H1 (cell line): ENCODE data around the gene FGFBP2. TPM values are rescaled to one million over a fixed set of nuclear protein-coding genes. Genes with fewer than 3 reads are reported as not detected.
A peak's percentile ranks its signal among the peaks of the same experiment; 100 is the strongest.

ENCODE experiments used
- CTCF ChIA-PET: fragments of 300-600 bp; sonication (Branson Sonifier 250); formaldehyde crosslinking; loops from one replicate; lab custom pipeline; 2021; ENCODE audit not compliant: partially characterized antibody; lab: Charles Lee
- POLR2A ChIA-PET: fragments of 300-600 bp; sonication (Branson Sonifier 250); formaldehyde crosslinking; loops from one replicate; lab custom pipeline; 2021; ENCODE audit warnings: inconsistent platforms; ENCODE audit not compliant: partially characterized antibody; lab: Charles Lee
- DNase-seq, 2 experiments: peaks; one replicate each; pipeline versions ENCODE4 v3.0.0 to v3.0.0-alpha.2; 2010 to 2022; ENCODE audit warnings: low spot score in 2 of 2, low read depth in 1 of 2, mixed read lengths in 1 of 2
- FAIRE-seq: peaks from 2 replicates; lab custom pipeline; 2011; peaks lifted over from hg19 to GRCh38; lab: Jason Lieb, UNC
- H2AFZ ChIP-seq: 2 replicates; pipeline ENCODE4 v1.8.1; 2012; ENCODE audit warnings: low read length, inconsistent platforms
- H2AK5ac ChIP-seq: 2 replicates; pipeline ENCODE4 v1.6.1; 2013; ENCODE audit warnings: low read depth, low read length
- H2BK120ac ChIP-seq: replicated peaks from 2 replicates; pipeline ENCODE3; 2013; ENCODE audit warnings: low read depth, low read length, inconsistent platforms
- H2BK12ac ChIP-seq: 2 replicates; pipeline ENCODE4 v1.6.1; 2013; ENCODE audit warnings: low read depth, low read length
- H2BK15ac ChIP-seq: 2 replicates; pipeline ENCODE4 v1.6.1; 2013; ENCODE audit warnings: low read length
- H2BK20ac ChIP-seq: 2 replicates; pipeline ENCODE4 v1.6.1; 2013; ENCODE audit warnings: low read length
- H2BK5ac ChIP-seq: 2 replicates; pipeline ENCODE4 v1.6.1; 2013; ENCODE audit warnings: low read depth, low read length
- H3K14ac ChIP-seq: 2 replicates; pipeline ENCODE4 v1.6.1; 2013; ENCODE audit warnings: inconsistent platforms; ENCODE audit not compliant: insufficient read length
- H3K18ac ChIP-seq: 2 replicates; pipeline ENCODE4 v1.6.1; 2013; ENCODE audit warnings: low read length; ENCODE audit errors: extremely low read depth
- H3K23ac ChIP-seq: 2 replicates; pipeline ENCODE4 v1.6.1; 2013; ENCODE audit warnings: inconsistent platforms; ENCODE audit not compliant: insufficient read length
- H3K23me2 ChIP-seq: 2 replicates; pipeline ENCODE4 v1.6.1; 2013; ENCODE audit warnings: low read depth, low read length
- H3K27ac ChIP-seq: 2 replicates; pipeline ENCODE4 v1.6.1; 2011; ENCODE audit warnings: low read depth, low read length, inconsistent platforms
- H3K27me3 ChIP-seq, 4 experiments: replicated peaks in 1 of 4; 1 replicate in 1 of 4; 2 replicates in 3 of 4; pipeline versions ENCODE4 v1.6.1 to v1.8.1; 2011 to 2013; ENCODE audit warnings: low read length in 3 of 4, mild to moderate bottlenecking in 3 of 4, inconsistent platforms in 2 of 4, mixed read lengths in 2 of 4, moderate library complexity in 1 of 4; ENCODE audit not compliant: control insufficient read depth in 3 of 4, insufficient read depth in 3 of 4; ENCODE audit errors: extremely low read depth in 1 of 4
- H3K36me3 ChIP-seq, 4 experiments: 2 replicates each; pipeline versions ENCODE4 v1.6.1 to v1.8.1; 2011 to 2013; ENCODE audit warnings: mild to moderate bottlenecking in 4 of 4, low read length in 3 of 4, moderate library complexity in 2 of 4, control low read depth in 1 of 4, inconsistent platforms in 1 of 4; ENCODE audit not compliant: insufficient read depth in 4 of 4, control insufficient read depth in 2 of 4
- H3K4ac ChIP-seq: replicated peaks from 2 replicates; pipeline ENCODE3; 2013; ENCODE audit warnings: low read length, low read depth, mixed read lengths, inconsistent platforms; ENCODE audit not compliant: insufficient read length
- H3K4me1 ChIP-seq, 4 experiments: replicated peaks in 1 of 4; 1 replicate in 1 of 4; 2 replicates in 3 of 4; pipeline versions ENCODE4 v1.6.1 to v1.8.1; 2011 to 2013; ENCODE audit warnings: low read length in 3 of 4, inconsistent platforms in 2 of 4, mixed read lengths in 1 of 4; ENCODE audit not compliant: insufficient read depth in 4 of 4, control insufficient read depth in 3 of 4
- H3K4me2 ChIP-seq, 2 experiments: 2 replicates each; pipeline versions ENCODE4 v1.6.1 to v1.8.1; 2011 to 2013; ENCODE audit warnings: low read depth in 2 of 2, low read length in 2 of 2, control low read depth in 1 of 2, inconsistent platforms in 1 of 2, mild to moderate bottlenecking in 1 of 2; ENCODE audit not compliant: insufficient read depth in 1 of 2
- H3K4me3 ChIP-seq, 4 experiments: fragments of 200-600, 300-600 bp in 1 of 4; sonication (generic), shearing (Covaris generic), sonication (Bioruptor Twin) in 1 of 4; 2 replicates each; pipeline versions ENCODE4 v1.5.1 to v1.8.1; 2011 to 2016; ENCODE audit warnings: low read length in 4 of 4, low read depth in 3 of 4, control low read depth in 2 of 4, inconsistent platforms in 2 of 4, mild to moderate bottlenecking in 2 of 4, mixed read lengths in 1 of 4, moderate library complexity in 1 of 4; ENCODE audit not compliant: insufficient read depth in 2 of 4; ENCODE audit errors: extremely low read depth in 1 of 4
- H3K56ac ChIP-seq: replicated peaks from 2 replicates; pipeline ENCODE3; 2013; ENCODE audit warnings: low read depth, mild to moderate bottlenecking, mixed read lengths, low read length, inconsistent platforms; ENCODE audit not compliant: insufficient read length
- H3K79me1 ChIP-seq: 2 replicates; pipeline ENCODE4 v1.6.1; 2013; ENCODE audit warnings: low read depth, low read length, control low read depth
- H3K79me2 ChIP-seq, 2 experiments: 2 replicates each; pipeline versions ENCODE4 v1.6.1 to v1.8.1; 2012 to 2013; ENCODE audit warnings: low read length in 2 of 2, mild to moderate bottlenecking in 2 of 2, inconsistent platforms in 1 of 2; ENCODE audit not compliant: insufficient read depth in 2 of 2, control insufficient read depth in 1 of 2
- H3K9ac ChIP-seq, 4 experiments: replicated peaks in 1 of 4; 1 replicate in 1 of 4; 2 replicates in 3 of 4; pipeline versions ENCODE4 v1.6.1 to v1.8.1; 2011 to 2013; ENCODE audit warnings: low read depth in 3 of 4, low read length in 3 of 4, control low read depth in 2 of 4, mild to moderate bottlenecking in 2 of 4, moderate library complexity in 2 of 4, inconsistent platforms in 1 of 4; ENCODE audit errors: extremely low read depth in 1 of 4
- H3K9me3 ChIP-seq, 2 experiments: 2 replicates each; pipeline versions ENCODE4 v1.6.1 to v1.8.1; 2012 to 2013; ENCODE audit warnings: mild to moderate bottlenecking in 2 of 2, moderate library complexity in 2 of 2, control low read depth in 1 of 2, inconsistent platforms in 1 of 2, low read depth in 1 of 2, low read length in 1 of 2, mixed read lengths in 1 of 2; ENCODE audit not compliant: insufficient read depth in 2 of 2
- H4K20me1 ChIP-seq, 2 experiments: replicated peaks in 1 of 2; 2 replicates each; pipeline versions ENCODE3 to v1.8.1; 2011 to 2013; ENCODE audit warnings: inconsistent platforms in 2 of 2, low read length in 2 of 2, mild to moderate bottlenecking in 1 of 2; ENCODE audit not compliant: insufficient read depth in 2 of 2, control insufficient read depth in 1 of 2
- H4K5ac ChIP-seq: 2 replicates; pipeline ENCODE4 v1.6.1; 2013; ENCODE audit warnings: low read length, low read depth, mixed read lengths, inconsistent platforms; ENCODE audit not compliant: insufficient read length
- H4K8ac ChIP-seq: 2 replicates; pipeline ENCODE4 v1.8.0; 2013; ENCODE audit warnings: mild to moderate bottlenecking, moderate library complexity, low read length, inconsistent platforms; ENCODE audit not compliant: insufficient read depth; ENCODE audit errors: extremely low read depth
- H4K91ac ChIP-seq: replicated peaks from 2 replicates; pipeline ENCODE3; 2013; ENCODE audit warnings: low read length, mixed read lengths, inconsistent platforms; ENCODE audit not compliant: insufficient read length
- CBX8 ChIP-seq: fragments of 300-800, 300-1000 bp; sonication (generic); IDR thresholded peaks from 2 replicates; pipeline ENCODE4 v1.7.1; 2016; ENCODE audit warnings: low read depth, low read length, borderline replicate concordance
- CHD1 ChIP-seq: IDR thresholded peaks from 2 replicates; pipeline ENCODE4 v1.6.1; 2012; ENCODE audit warnings: low read depth, low read length, improper control_type of control experiment
- CREB1 ChIP-seq: IDR thresholded peaks from 2 replicates; pipeline ENCODE4 v1.6.1; 2012; ENCODE audit warnings: inconsistent platforms
- CTBP2 ChIP-seq: IDR thresholded peaks from 2 replicates; pipeline ENCODE4 v1.7.0; 2011; ENCODE audit warnings: borderline replicate concordance, mild to moderate bottlenecking, moderate library complexity, mixed read lengths, low read length; ENCODE audit not compliant: insufficient read depth, insufficient read length
- HDAC6 ChIP-seq: IDR thresholded peaks from one replicate; pipeline ENCODE4 v1.7.1; 2012; ENCODE audit warnings: low read depth, mild to moderate bottlenecking, inconsistent platforms, low read length, moderate library complexity
- NANOG ChIP-seq: IDR thresholded peaks from 2 replicates; pipeline ENCODE4 v1.6.1; 2011; ENCODE audit warnings: low read length, low read depth, mild to moderate bottlenecking, inconsistent platforms; ENCODE audit not compliant: insufficient read depth, poor library complexity, severe bottlenecking
- SIX5 ChIP-seq: IDR thresholded peaks from 2 replicates; pipeline ENCODE4 v1.6.1; 2011; ENCODE audit warnings: mild to moderate bottlenecking, low read depth, low read length
- TAF7 ChIP-seq: optimal IDR thresholded peaks from 2 replicates; pipeline ENCODE3; 2011; ENCODE audit warnings: low read depth, mild to moderate bottlenecking, inconsistent platforms, low read length, moderate library complexity, borderline replicate concordance
- ZNF274 ChIP-seq: IDR thresholded peaks from 2 replicates; pipeline ENCODE4 v1.7.0; 2012; ENCODE audit warnings: low read length, borderline replicate concordance; ENCODE audit errors: extremely low read depth
- WGBS, 2 experiments: shearing (Covaris generic) in 1 of 2; methylation state at CpG; one replicate each; pipeline versions ENCODE4 v1.1.6 to v1.1.7; 2013 to 2015; ENCODE audit warnings: low lambda C conversion rate in 2 of 2, mixed read lengths in 2 of 2, inconsistent platforms in 1 of 2, low coverage in 1 of 2, missing lambda C conversion rate in 1 of 2; ENCODE audit not compliant: insufficient replicate concordance in 2 of 2, insufficient coverage in 1 of 2, insufficient read length in 1 of 2; ENCODE audit errors: extremely low coverage in 1 of 2, missing lambda C conversion rate in 1 of 2; 5-methylcytosine and 5-hydroxymethylcytosine counted together
- polyA plus RNA-seq, 7 experiments: library from polyadenylated mRNA; depleted of rRNA in 3 of 7; stranded (reverse) in 5 of 7; unstranded in 2 of 7; fragments of >200 nt in 5 of 7; fragments of 200-250 nt in 2 of 7; gene quantifications; 1 replicate in 5 of 7; 2 replicates in 1 of 7; 4 replicates in 1 of 7; pipeline versions ENCODE4 v1.2.1 to v1.2.3, GENCODE V29; 2011 to 2013; ENCODE audit warnings: missing spikeins in 2 of 7, mixed read lengths in 2 of 7
- total RNA-seq: library from RNA; stranded (reverse); fragmentation: NEBNext Ultra II Directional; extraction: Animal tissue kit (Norgen Biotek cat#: 25700); gene quantifications from 2 replicates; pipeline ENCODE4 v1.2.1, GENCODE V29; 2021
- TF ChIP-seq, protein P1 (sequence below): IDR thresholded peaks from 2 replicates; pipeline ENCODE4 v1.6.1; 2012; ENCODE audit warnings: inconsistent platforms

FGFBP2 gene
- total and polyA plus RNA-seq, 2 of the 8 experiments (the other 6 are each of a cell fraction or from before 2014, with no cell fraction given) = 0.15 TPM; not detected in 1

DNA sequence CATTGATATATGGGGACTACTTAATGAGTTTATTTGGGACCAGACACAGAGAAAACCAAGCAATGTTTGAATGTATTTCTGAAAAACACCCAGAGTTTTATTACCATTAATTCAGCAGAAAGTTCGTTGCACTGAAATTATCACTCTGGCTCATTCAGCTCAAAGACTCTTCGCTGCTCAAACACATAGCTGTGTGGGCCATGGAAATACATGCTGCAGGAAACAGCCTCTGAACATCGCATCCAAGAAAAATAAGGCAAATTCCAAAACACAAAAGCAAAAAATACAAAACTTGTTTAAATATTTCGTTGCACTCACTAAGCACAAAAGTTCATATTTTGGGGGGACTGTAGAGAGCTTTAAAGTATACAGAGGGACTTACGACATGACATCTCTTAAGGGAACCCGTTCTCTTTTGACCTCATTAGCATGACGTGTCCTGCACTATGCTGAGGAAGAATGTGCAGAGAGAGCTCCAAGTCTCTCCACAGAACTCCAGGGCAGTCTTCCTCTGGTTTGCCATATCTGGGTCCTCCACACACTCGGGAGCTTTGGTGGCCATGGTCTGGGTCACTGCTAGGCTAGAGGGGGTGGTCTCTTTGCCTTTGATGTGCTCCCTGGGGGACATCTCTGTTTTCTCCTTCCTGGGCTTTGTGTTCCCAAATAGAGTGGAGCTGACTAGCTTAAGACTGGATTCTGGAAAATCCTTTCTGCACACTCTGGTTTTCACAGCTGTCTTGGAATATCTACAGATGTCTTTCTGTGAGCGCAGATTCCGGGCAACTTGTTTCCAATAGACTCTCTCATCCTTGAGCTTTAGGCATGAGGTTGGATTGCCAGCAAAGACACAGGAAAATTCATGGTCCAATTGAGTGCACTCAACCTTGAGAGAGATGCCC, 27.2 kb downstream of the FGFBP2 start:
- H4K20me1 ChIP-seq = peaks cover 0 to 3% of the 10 kb centered on the region in 2 experiments
- no peak overlapping the region for H3K4ac ChIP-seq
- H3K4me3 ChIP-seq = no peak overlapping the region
- no peak overlapping the region for H2BK20ac ChIP-seq
- no peak overlapping the region for H3K23ac ChIP-seq
- H3K27me3 ChIP-seq = no peaks in the 10 kb centered on the region
- peaks cover 0 to 9% (median 3%) of the 10 kb centered on the region in 4 experiments; a peak in 2 of 7 replicates for H3K4me1 ChIP-seq
- H2BK5ac ChIP-seq = no peak overlapping the region
- no peak overlapping the region for H2BK15ac ChIP-seq
- WGBS, 2 experiments = 94% methylated on average over 10 of the region's 10 CpGs; no CpG with 5 or more reads in 1 of the 2 experiments
- no peak overlapping the region for H4K91ac ChIP-seq
- CTCF ChIA-PET = interaction anchor here (0.5 to 6.3 kb wide), 5 partner anchors 11 to 303 kb away, joined by 3 to 40 read pairs (median 7); no protein-coding TSS in a partner anchor
- no peak overlapping the region for H3K4me2 ChIP-seq
- H4K8ac ChIP-seq = 0 out of 2 replicates have a peak overlapping the region, but pooled peaks have one; percentile 9
- DNase-seq = no peak
- H3K36me3 ChIP-seq = no peaks in the 10 kb centered on the region
- H3K79me1 ChIP-seq = no peaks in the 10 kb centered on the region
- H2BK120ac ChIP-seq = no peak overlapping the region
- H2AFZ ChIP-seq = no peak overlapping the region
- H3K9me3 ChIP-seq = no peaks in the 10 kb centered on the region
- no peak overlapping the region for H2AK5ac ChIP-seq
- H2BK12ac ChIP-seq = no peak overlapping the region
- H3K27ac ChIP-seq = no peak overlapping the region
- H3K56ac ChIP-seq = no peak overlapping the region
- no peak overlapping the region for H3K18ac ChIP-seq
- no peak overlapping the region for H3K9ac ChIP-seq
- no peak for FAIRE-seq
- no peaks in the 10 kb centered on the region for H3K79me2 ChIP-seq
- POLR2A ChIA-PET = no interaction called here
- H3K14ac ChIP-seq = no peak overlapping the region
- H3K23me2 ChIP-seq = peaks cover 4% of the 10 kb centered on the region; the same call in 1 of the 2 replicates
- H4K5ac ChIP-seq = no peak overlapping the region
- no peak for TF ChIP-seq SIX5
- no peak for TF ChIP-seq TAF7
- TF ChIP-seq HDAC6 = no peak
- no peak for TF ChIP-seq CTBP2
- TF ChIP-seq CHD1 = no peak
- TF ChIP-seq NANOG = no peak
- no peak for TF ChIP-seq CBX8
- no peak for TF ChIP-seq CREB1
- no peak for TF ChIP-seq ZNF274
- TF ChIP-seq, protein P1, sequence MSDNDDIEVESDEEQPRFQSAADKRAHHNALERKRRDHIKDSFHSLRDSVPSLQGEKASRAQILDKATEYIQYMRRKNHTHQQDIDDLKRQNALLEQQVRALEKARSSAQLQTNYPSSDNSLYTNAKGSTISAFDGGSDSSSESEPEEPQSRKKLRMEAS = no peak
